ENCODE results near the gene CCDC85C. TPM values are rescaled to one million over a fixed set of nuclear protein-coding genes. Genes with fewer than 3 reads are reported as not detected.
A peak's percentile ranks its signal among the peaks of the same experiment; 100 is the strongest.

CCDC85C gene
- total and polyA plus RNA-seq, 7 donors: 1.8 to 21.0 (median 7.9) TPM

DNA sequence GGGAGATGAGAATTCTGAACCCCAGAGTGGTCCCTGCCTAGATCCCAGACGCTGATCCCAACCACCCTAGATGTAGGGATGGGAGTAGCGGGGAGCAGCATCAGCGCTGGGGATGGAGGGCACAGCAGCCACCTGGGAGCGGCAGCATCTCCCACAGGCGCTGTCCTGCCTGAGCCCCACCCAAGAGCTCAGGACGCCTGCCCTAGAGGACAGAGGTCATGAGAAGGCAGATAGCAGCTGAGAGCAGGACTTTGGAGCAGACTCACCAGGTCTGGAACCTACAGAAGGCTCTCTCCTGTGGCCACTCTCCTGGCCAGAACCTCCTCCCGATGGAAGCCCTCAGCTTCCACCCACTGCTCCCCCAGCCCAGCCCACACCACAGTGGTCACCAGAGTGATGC lies 7.2 kb downstream of the CCDC85C start:
- 92 to 95% (median 93%) methylated on average over 7 of the region's 7 CpGs for whole genome bisulfite sequencing, 3 donors
- peaks cover 42% of the 10 kb centered on the region for H3K4me1 ChIP-seq

DNA sequence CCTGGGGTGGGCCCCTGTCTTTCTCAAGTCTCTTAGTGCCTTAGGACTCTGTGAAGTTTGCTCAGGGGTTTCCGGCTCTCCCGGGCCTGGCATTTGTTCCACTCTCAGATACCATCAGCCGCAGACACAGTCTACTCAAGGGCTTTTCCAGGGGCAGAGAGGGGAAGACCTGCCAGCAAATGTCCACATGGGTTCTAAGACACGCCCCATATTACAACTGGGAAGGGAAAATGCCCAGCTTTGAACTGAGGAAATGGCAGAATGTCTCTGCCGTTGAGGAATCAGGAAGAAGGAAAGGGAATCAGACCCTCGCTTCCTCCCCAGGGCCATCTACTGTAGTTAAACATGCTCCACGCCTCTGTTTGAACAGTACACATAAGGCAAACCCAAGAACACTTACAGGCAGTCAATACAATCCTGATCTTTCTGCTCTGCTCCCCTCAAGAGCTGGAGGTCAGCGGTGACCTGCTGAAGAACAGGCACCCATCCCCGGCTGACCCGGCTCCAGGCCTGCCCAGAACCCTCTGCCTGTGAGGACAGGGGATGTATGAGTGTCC lies 7.9 kb downstream of the CCDC85C start:
- DNase-seq: no peak
- no peaks in the 10 kb centered on the region for H3K36me3 ChIP-seq (ENCODE audit: insufficient read depth in 1 of 2, low read depth in 1 of 2)
- H3K4me3 ChIP-seq: no peak overlapping the region
- WGBS, 3 donors: 66 to 67% (median 67%) methylated on average over 10 of the region's 10 CpGs
- H3K4me1 ChIP-seq: peaks cover 41% of the 10 kb centered on the region
- TF ChIP-seq, protein P1, sequence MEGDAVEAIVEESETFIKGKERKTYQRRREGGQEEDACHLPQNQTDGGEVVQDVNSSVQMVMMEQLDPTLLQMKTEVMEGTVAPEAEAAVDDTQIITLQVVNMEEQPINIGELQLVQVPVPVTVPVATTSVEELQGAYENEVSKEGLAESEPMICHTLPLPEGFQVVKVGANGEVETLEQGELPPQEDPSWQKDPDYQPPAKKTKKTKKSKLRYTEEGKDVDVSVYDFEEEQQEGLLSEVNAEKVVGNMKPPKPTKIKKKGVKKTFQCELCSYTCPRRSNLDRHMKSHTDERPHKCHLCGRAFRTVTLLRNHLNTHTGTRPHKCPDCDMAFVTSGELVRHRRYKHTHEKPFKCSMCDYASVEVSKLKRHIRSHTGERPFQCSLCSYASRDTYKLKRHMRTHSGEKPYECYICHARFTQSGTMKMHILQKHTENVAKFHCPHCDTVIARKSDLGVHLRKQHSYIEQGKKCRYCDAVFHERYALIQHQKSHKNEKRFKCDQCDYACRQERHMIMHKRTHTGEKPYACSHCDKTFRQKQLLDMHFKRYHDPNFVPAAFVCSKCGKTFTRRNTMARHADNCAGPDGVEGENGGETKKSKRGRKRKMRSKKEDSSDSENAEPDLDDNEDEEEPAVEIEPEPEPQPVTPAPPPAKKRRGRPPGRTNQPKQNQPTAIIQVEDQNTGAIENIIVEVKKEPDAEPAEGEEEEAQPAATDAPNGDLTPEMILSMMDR (IDR thresholded peaks at IDR 0.05): no peak
- H3K9me3 ChIP-seq: no peaks in the 10 kb centered on the region
- intact Hi-C loops (cut with DNase I): no loop called here
- ATAC-seq: peak; percentile 33 to 49 (median 44)
- H3K27me3 ChIP-seq (ENCODE audit: insufficient read depth in 3 of 3, low read length in 2 of 3): no peaks in the 10 kb centered on the region
- no peak overlapping the region for H3K27ac ChIP-seq

More for the DNA sequence above, 7.2 kb downstream of the CCDC85C start:
- Histone ChIP-seq H3K36me3 (ENCODE audit: insufficient read depth in 1 of 2, low read depth in 1 of 2) (no peaks in the 10 kb centered on the region), H3K27ac (no peak overlapping the region), H3K9me3 (no peaks in the 10 kb centered on the region), H3K4me3 (no peak overlapping the region), H3K27me3 (ENCODE audit: insufficient read depth in 3 of 3, low read length in 2 of 3) (no peaks in the 10 kb centered on the region)
- TF ChIP-seq, protein P1 (IDR thresholded peaks at IDR 0.05): no peak
- no peak for DNase-seq
- intact Hi-C loops (cut with DNase I): no loop called here
- no peak for ATAC-seq

DNA sequence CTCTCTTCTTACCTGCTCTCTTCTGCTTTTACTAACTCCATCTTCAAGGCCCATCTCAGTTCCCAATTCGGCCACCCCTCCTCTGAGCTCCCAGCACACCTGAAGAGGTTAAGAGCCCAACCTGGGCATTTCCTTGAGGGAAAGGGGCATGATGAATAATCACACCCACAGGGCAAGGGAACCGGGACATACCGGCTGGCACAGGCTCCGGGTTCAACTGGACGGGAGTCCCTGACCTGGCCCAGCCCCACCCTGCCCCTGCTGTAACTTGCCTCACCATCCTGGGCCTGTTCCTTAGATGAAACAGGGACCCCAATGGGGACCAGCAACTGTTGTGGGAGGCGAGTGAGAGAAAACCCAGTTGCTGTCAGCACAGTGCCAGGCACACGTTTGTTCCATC lies 8.5 kb downstream of the CCDC85C start:
- no peaks in the 10 kb centered on the region for H3K9me3 ChIP-seq
- intact Hi-C loops (cut with DNase I): no loop called here
- ATAC-seq: no peak
- TF ChIP-seq, protein P1 (IDR thresholded peaks at IDR 0.05): no peak
- H3K27ac ChIP-seq: no peak overlapping the region
- no peaks in the 10 kb centered on the region for H3K27me3 ChIP-seq (ENCODE audit: insufficient read depth in 3 of 3, low read length in 2 of 3)
- H3K36me3 ChIP-seq (ENCODE audit: insufficient read depth in 1 of 2, low read depth in 1 of 2): no peaks in the 10 kb centered on the region
- H3K4me1 ChIP-seq: peaks cover 41% of the 10 kb centered on the region
- no peak overlapping the region for H3K4me3 ChIP-seq
- DNase-seq: no peak
- WGBS, 3 donors: 83 to 95% (median 85%) methylated on average over 7 of the region's 7 CpGs

DNA sequence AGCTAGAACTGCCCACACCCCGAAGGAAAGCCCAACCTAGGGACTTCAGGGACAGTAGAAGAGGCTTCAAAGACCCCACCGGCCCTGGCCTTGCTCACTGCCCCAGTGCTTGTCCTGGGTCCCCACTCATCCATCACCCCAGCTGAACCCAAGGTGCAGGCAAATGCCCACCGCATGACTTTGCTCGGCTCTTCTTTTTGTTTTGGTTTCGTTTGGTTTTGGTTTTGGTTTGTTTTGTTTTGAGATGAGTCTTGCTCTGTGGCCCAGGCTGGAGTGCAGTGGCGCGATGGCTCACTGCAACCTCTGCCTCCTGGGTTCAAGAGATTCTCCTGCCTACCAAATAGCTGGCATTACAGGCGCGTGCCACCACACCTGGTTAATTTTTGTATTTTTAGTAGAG lies 9.0 kb downstream of the CCDC85C start:
- TF ChIP-seq, protein P1 (IDR thresholded peaks at IDR 0.05): no peak
- H3K27me3 ChIP-seq (ENCODE audit: insufficient read depth in 3 of 3, low read length in 2 of 3): no peaks in the 10 kb centered on the region
- DNase-seq (no peak), ATAC-seq (no peak)
- WGBS, 3 donors: 75 to 83% (median 80%) methylated on average over 9 of the region's 9 CpGs
- intact Hi-C loops (cut with DNase I): no loop called here
- no peaks in the 10 kb centered on the region for H3K36me3 ChIP-seq (ENCODE audit: insufficient read depth in 1 of 2, low read depth in 1 of 2)
- no peak overlapping the region for H3K4me3 ChIP-seq
- H3K9me3 ChIP-seq: no peaks in the 10 kb centered on the region
- no peak overlapping the region for H3K27ac ChIP-seq
- peaks cover 41% of the 10 kb centered on the region for H3K4me1 ChIP-seq
